Left colon (tissue), 2 donors: ENCODE measurements around the gene ME3. TPM values are rescaled to one million over a fixed set of nuclear protein-coding genes. Genes with fewer than 3 reads are reported as not detected.

ENCODE experiments used
- ATAC-seq: fragments of 200-7000 bp; cut with Tn5 transposase; one replicate; pipeline ENCODE4 v1.9.1; 2020; ENCODE audit warnings: mild to moderate bottlenecking, moderate library complexity
- DNase-seq, 2 donors: peaks; one replicate each; pipeline ENCODE4 v3.0.0-alpha.2; 2020
- intact Hi-C, 2 donors: fragments of 100-400 bp; cut with DNase I in 1 of 2; cut with micrococcal nuclease in 1 of 2; formaldehyde crosslinking; loops; one replicate each; pipeline versions ENCODE4 v1.11.2 to v1.14.0; 2022; cut with DNase I, micrococcal nuclease
- long read RNA-seq: library from polyadenylated mRNA; unstranded; transcript quantifications from one replicate; pipeline ENCODE4 v2.0.0, GENCODE V29; 2021
- total RNA-seq, 2 donors: library from RNA; stranded (reverse); fragmentation: NEBNext Ultra II Directional; extraction: Animal tissue kit (Norgen Biotek cat#: 25700); gene quantifications; one replicate each; pipeline ENCODE4 v1.2.1, GENCODE V29; 2021
- donor health status: DM: no; HTN: no; CAD: no.
- donor health status: DM: yes; HTN: yes; CAD: no.

The ME3 gene
- 10 to 100 TPM; 35.8 to 38.1 TPM for total RNA-seq
- long read RNA-seq, transcript ME3-202 (14 exons, 2,240 nt): major isoform, 13 of 65 reads
- long read RNA-seq, transcript ME3-212 (15 exons, 2,311 nt): minor isoform, 10 of 65 reads
- long read RNA-seq, partial matches to known transcripts: 9 of 65 reads
- long read RNA-seq, other reads (novel, unspliced or antisense): 33 of 65 reads

DNA sequence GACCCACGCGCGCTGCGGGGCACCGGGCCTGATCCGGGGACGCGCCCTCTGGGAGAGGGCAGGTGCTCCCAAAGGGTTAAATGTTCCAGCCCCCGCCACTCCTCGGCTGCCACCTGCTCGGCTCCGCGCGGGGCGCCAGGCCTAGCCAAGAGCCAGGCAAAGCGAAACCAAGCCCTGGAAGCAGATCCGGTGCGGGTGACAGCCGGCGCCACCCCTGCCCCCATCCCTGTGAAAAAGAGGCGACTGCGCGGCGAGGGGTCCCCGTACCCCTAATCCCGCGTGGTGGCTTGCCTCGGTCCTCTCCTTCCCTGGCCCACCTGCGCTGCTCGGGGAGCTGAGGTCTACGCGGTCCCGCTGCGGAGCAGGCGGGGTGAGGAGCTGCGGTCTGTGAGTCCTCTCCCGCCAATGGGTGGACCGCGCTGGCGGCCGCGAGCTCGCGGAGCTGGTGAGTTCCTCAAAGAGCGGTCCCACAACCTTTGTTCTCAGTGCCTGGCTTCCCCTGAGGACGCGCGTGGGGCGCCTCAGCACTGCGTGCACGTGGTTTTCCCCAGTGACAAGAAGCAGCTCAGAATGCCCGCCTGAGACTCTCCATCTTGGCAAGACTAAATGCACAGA lies at the start of gene ME3:
Gene ME3 (minus strand): TSS at position 610 of the 615 bp plus-strand sequence.
- intact Hi-C loops: no loop called here
- peak; percentile 74 to 76 for DNase-seq
- ATAC-seq: peak; percentile 61

DNA sequence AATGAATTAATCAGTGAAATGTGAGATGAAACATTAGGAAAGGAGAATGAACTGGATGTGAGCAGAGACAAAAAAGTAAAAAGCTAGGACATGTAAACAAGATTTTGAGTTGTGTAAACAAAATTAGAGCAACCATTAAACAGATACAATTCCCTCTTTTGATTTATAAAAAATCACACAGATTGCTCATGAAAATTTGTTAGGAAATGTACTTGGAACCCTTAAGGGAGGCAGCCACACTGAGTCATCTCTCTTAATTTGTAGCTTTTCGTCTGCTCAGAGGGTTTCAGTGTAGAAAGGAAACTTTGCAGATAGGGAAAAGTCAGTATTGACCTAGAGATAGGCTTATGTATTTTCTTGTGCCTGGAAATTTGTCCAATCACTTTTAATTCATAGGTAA lies 49.6 kb upstream of the ME3 start:
- ATAC-seq: no peak
- DNase-seq: no peak
- intact Hi-C loops: no loop called here

DNA sequence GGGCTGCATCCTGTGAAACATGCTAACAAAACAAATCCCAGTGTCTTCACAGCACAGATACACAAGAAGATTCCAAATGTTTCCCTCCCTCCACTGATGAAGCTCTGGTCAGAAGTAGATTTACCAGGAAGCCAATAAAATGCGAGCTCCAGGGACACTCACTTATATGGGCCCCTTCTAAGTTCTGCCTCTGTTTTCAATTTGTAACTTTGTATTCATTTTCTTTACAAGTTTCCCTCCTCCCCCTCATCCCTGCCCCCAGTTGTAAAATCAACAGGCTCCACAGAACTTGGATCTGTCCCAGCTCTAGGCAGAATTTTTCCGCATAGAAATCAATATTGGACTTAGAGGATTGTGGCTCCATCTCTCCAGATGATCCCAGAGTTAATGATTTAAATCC lies 48.1 kb upstream of the ME3 start:
- intact Hi-C loops: no loop called here
- ATAC-seq (no peak), DNase-seq (no peak)

DNA sequence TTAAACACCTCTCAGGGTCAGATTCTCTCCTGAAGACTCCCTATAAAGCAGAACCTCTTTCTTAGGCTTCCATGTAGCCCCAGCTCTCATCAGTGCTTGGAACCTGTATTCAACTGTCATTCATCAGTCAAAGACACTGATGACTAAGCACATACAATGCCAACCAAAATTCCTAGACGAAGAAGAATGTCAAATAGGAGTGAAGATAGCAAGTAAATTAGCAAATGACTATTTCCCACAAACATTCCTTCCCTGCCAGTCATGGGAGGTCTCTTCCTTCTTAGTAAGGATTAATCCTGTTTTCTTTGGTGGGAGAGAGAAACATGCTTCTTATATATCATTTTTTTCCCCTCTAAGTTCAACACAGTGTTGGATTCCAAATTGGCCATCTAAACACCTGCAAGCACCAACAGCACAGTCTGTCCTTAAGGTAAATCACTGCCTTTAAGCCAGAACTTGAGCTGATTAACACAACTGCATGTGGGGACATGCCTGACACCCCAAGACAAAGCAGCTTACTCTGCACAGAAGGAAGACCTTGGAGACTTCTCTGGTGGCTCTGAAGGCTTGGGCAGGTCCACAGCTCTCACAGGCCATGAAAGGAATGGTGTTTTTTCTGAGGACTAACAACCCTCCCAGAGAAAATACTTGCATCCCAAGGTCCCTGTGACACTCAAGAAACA lies 47.5 kb upstream of the ME3 start:
- ATAC-seq (no peak), DNase-seq (no peak)
- intact Hi-C loops: no loop called here

DNA sequence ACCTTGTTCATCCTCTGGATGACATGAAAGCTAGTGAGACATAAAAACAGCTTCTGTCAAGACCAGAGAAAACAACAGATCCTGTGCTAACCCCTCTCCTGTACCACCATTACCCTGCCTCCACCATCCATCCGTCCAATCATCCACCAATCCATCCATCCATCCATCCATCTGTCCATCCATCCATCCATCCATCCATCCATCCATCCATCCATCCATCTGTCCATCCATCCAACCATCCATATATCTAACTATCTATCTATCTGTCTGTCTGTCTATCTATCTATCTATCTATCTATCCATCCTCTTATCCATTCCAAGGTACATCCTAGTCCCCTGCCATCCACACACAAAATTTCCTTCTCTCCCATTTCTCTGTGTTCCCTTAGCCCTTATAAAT lies 46.6 kb upstream of the ME3 start:
- ATAC-seq (no peak), DNase-seq (no peak)
- intact Hi-C loops: no loop called here

DNA sequence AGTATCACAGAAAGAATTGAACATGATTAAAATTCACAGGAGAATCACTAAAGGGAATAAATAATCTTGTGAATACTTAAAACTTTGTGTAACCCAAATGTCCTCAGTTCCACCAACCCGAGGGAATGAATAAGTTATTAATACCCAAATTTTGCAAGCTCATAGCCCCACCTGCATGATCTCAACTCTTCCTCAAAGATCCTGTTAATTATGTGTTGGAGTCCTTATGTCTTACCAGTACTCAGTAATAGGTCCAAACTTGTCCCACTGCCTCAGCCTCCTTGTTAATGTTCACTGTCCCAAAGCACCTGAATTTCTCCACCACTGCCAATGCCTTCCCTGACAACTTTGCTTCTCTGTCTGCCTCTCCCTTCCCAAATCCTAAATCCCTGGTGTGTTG lies 46.1 kb upstream of the ME3 start:
- DNase-seq (no peak), ATAC-seq (no peak)
- intact Hi-C loops: no loop called here

DNA sequence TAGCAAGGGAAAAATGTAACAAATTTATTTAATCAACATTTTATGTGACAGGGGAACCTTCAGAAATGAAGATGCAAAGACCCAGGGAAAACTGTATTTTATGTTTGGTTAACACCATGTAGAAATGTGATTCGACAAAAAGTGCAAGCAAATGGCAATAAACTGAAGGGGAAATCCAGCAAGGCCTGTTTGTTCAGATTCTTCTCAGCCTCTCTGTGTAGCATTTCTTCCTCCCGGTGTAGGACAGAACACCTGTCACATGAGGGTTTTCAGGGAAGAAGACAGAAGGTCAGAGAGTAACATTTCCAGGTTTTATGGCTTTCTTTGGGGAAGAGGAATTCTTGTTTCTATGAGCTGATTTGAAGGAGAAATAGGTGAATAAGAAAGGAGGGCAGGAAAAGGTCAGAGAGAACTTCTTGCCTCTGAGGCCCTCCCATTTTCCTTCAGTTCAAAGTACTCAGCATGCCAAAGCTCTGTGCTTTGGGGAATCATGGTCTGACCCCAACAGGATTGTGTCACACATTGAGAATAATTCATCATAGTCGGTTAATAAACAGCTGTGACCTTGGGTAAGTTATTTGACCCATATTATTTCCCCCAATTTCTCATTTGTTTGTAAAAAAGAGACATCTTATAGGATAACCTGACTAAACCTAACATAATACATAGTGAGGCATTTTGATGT lies 45.5 kb upstream of the ME3 start:
- DNase-seq: no peak

DNA sequence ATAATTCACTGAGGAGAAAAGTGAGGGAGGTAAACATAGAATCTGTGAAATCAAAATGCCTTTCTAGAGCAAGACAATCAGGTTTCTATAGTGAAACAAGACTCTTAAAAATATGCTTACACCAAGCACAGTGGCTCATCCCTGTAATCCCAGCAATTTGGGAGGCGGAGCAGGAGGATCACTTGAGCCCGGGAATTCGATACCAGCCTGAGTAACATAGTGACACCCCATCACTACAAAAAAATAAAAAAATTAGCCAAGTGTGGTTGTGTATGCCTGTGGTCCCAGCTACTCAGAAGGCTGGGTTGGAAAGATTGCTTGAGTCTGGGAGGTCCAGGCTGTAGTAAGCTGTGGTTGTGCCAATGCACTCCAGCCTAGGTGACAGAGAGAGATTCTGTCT lies 43.2 kb upstream of the ME3 start:
- intact Hi-C loops: no loop called here
- ATAC-seq: no peak
- DNase-seq: no peak

More for the DNA sequence above, 45.5 kb upstream of the ME3 start:
- intact Hi-C loops: no loop called here
- no peak for ATAC-seq

DNA sequence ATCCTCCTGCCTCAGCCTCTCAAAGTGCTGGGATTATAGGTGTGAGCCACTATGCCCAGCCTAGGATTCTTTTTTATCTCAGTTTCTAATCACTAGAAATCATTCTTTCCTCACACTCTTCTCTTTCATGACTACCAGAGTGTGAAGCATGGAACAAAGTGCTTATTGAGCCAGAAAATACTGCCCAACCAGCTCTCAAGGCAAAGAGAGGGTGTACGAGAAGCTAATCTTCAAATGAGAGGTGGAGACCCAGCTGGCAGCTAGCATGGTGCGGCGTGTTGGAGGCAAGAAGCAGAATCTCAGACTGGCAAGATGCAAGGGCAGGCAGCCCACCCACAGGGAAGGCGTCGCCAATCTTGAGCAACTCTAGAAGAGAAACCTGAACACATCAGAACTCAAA lies 41.1 kb upstream of the ME3 start:
- DNase-seq: no peak
- ATAC-seq: no peak
- intact Hi-C loops: no loop called here

DNA sequence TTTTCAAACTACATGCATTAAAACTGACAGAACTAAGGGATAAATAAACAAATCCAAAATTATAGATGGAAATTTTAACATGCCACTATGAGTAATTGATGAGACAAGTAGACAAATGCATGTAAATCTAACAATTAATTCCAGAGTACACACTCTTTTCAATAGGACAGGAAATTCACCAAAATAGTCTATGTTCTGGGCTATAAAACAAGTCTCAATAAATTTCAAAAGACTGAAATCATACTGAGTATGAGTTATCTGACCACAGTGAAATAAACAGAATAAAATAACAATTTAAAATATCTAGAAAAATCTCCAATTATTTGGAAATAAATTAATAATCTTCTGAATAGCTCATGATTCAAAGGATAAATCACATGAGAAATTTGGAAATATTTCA lies 38.5 kb upstream of the ME3 start:
- no peak for DNase-seq
- intact Hi-C loops: no loop called here
- no peak for ATAC-seq

DNA sequence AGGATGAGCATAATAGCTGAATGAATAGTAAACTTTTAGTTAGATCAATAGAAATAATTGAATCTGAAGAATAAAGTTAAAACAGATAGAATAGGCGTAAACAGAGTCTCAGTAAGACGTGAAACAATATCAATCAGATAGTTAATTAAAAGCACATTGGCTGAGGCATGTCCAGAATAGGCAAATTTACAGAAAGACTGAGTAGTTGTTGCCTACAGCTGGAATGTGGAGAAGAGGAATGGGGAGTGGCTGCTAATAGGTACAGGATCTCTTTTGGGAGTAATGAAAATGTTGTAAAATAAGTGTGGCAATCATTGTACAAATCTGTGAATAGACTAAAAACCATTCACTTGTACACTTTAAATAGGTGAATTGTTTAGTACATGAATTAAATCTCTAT lies 36.3 kb upstream of the ME3 start:
- ATAC-seq (no peak), DNase-seq (no peak)
- intact Hi-C loops: no loop called here

DNA sequence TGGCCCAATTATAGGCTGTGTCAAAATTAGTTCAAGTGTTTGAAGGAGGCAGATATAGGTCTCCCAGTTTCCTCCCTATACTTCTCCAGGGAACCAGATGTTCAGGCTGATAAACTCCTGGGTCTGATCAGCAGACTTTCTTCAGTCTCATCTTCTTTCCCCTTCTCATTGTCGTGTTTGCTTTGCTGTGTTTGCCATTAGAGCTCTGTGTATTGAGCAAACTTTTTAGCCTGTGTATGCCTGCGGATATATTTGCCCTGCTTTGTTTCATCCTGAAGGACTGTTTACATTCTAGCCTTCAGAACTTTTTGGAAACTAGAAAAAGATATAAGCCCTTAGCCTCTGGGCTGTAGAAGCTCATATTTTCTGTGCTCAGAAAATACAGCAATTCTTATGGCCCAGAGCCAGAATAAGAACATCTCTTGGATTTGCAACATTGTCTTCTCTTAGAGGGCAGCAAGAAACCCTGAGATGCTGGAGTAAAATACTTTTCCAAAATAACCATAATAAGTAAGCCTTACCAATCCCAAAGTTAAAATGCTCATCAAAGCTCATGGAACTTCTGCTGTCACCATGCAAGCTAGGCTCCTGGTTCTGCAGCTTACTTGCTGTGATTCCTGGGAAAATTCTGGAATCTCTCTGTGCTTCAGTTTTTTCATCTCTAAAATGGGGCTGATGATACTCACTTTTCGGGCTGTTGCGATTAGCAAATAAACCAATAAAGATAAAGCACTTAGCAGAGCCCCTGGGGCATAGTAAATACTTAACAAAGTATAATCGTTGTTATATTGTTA lies 34.1 kb upstream of the ME3 start:
- intact Hi-C loops: no loop called here
- no peak for ATAC-seq
- no peak for DNase-seq

DNA sequence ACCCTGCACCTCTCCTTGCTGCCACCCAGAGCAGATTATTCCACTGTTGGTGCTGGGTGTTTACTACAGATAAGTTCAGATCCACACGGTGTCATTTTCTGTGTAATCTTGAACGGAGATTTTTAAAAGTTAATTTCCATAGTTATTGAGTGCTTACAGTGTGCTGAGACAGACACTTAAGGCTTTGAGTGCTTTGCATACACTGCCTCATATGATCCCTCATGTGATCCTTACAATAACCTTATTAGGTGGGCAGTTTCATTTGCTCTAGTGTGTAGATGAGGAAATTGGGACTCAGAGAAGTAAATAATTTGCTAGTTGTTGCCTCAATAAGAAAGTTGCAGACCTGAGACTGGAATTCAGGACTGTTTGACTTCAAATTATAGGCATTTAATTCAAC lies 32.3 kb upstream of the ME3 start:
- DNase-seq (no peak), ATAC-seq (no peak)
- intact Hi-C loops: no loop called here

DNA sequence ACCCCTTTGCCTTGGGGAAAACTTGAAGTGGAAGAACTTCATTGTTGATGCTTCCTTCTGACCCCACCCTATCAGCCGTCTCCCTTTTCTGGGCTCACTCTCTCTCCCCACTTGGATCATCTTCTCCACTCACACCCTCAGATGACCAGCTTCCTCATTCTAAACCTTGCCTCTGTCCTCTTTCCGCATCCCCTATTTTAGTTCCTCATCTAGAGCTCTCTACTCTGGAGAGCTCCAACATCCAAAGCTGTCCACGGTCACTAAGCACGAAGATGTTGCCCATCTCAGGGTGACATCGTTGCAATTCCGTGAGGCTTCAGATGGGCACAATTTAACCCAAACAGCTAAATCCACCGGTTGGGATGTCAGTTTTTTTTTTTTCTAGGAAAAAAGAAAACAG lies 31.6 kb upstream of the ME3 start:
- DNase-seq: no peak
- intact Hi-C loops: no loop called here
- ATAC-seq: no peak

DNA sequence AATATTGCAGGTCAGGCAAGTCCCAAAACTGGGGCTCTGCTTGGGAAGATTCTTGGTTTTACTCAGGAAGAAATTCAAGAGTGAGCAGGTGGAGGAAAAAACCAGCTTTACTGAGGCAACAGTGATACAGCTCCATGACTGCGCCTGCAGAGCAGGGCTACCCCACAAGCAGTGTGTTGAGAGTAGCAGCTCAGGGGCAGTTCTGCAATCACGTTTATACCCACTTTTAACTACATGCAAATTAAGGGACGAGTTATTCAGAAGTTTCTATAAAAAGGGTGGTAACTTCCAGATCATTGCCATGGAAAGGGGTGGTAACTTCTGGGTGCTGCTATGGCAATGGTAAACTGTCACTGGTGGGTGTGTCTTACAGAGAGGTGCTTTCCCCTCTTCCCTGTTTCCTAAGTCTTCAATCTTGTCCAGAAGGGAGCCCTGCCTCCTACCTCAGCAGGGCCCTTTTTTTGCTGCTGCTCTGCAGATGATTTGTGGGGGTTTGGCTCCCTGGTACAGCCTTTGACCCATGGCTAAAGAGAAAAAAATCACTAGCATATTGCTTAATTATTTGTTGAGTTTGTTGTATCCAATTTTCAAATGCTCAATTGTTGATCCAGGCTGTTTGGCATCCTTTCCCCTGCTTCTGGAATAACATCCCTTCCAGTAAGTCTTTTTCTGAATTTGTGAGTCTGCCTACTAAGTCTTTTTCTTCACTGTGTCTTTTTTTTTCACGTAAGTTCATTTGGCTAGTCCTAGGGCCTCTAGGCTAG lies 30.0 kb upstream of the ME3 start:
- peak; percentile 66 for ATAC-seq
- intact Hi-C loops: no loop called here
- no peak for DNase-seq

DNA sequence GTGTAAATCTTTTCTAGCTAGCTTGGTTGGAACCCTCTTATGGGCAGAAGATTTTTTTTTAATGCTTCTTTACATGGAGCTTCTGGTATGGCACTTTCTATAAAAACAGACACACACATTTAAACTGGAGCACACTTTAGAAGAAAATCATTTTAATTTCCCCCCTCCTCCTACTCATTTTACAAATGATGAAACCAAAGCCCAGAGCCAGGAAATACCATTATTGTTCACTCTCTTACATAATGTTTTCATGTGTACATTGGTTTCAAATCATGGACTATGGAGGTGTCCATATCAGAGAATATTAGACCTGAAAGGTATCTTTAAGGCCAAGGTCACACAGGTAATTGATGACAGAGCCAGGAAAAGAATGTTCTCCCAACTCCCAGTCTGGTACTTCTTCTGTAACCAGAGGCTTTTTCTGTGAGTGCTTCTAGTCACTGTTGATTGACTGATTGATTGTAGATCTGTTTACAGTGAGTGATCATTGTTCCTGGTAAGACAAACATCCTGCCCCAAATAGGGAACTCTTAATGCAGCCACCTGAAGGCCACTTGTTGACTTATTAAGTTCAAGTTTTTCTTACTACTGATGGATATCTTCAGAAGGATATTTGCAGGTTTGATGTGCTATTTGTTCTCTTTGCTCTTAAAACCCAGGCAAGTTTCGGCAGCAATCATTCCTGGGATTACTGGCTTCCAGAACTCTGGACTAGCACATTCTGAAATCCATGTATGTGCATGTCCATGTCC lies 26.8 kb upstream of the ME3 start:
- intact Hi-C loops: no loop called here
- ATAC-seq (no peak), DNase-seq (no peak)

DNA sequence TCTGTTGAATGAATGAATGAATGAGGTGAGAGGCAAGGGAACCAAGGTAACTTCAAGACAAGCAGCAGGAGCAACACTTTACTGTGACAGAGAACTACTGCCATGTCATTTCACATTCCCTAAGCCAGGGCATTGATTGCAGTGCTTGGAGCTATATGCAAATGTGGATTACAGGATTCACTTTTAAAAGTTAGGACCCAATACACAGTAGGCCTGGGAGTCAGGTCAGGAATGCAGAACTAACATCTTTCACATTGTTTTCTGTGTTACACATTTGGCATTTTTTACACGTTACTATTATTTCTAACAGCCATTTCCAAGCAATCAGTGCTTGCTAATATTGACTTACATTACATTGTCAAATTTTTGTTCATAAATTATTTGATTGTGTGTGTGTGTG lies 26.2 kb upstream of the ME3 start:
- no peak for DNase-seq
- ATAC-seq: no peak
- intact Hi-C loops: no loop called here

DNA sequence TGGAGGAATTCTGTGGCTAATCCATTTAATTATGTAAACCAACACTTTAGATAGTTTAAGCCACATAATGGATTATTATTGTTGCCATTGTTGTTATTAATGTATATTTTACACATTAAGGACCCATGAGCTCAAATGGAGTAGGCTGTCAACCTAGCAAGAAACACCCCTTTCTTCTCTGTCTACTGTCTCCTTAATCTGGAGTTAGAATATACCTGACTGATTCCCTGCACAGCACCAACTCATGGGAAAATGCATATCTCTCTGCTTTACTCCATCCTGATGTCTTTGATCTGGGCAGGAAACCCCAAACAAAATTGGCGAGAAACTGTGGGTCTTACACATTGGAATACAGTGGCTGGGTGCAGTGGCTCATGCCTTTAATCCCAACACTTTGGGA lies 24.0 kb upstream of the ME3 start:
- ATAC-seq (no peak), DNase-seq (no peak)
- intact Hi-C loops: no loop called here
